WERI-Rb-1 (cell line): ENCODE measurements around the gene LOXL1.
A peak's percentile ranks its signal among the peaks of the same experiment; 100 is the strongest.
"Not testable (repeated sequence)": the region's sequence is repeated elsewhere in the genome, so short reads cannot be mapped to it uniquely, and the experiment has no call there.

Experiments used
- DNase-seq: peaks from one replicate; pipeline ENCODE4 v3.0.0-alpha.2; 2020
- H3K27ac ChIP-seq: fragments of 250-450 bp; sonication (Bioruptor Pico); 2 replicates; pipeline ENCODE4 v1.5.1; 2020; ENCODE audit warnings: mild to moderate bottlenecking, moderate library complexity
- H3K27me3 ChIP-seq: fragments of 250-450 bp; sonication (Bioruptor Pico); 2 replicates; pipeline ENCODE4 v1.5.1; 2021; ENCODE audit warnings: mild to moderate bottlenecking, low read depth, moderate library complexity; ENCODE audit not compliant: insufficient read depth, severe bottlenecking
- H3K36me3 ChIP-seq: fragments of 250-450 bp; sonication (Bioruptor Pico); 2 replicates; pipeline ENCODE4 v1.5.1; 2020; ENCODE audit warnings: mild to moderate bottlenecking, moderate library complexity
- H3K4me3 ChIP-seq: 2 replicates; pipeline ENCODE4 v1.5.1; 2011; ENCODE audit warnings: low read depth, mild to moderate bottlenecking, control low read depth, low read length
- H3K9me3 ChIP-seq: fragments of 250-450 bp; sonication (Bioruptor Pico); 2 replicates; pipeline ENCODE4 v1.5.1; 2021; ENCODE audit warnings: mild to moderate bottlenecking, moderate library complexity; ENCODE audit not compliant: severe bottlenecking
- CTCF ChIP-seq: IDR thresholded peaks from 2 replicates; pipeline ENCODE4 v1.5.1; 2011; ENCODE audit warnings: low read depth, mild to moderate bottlenecking, control low read depth, inconsistent platforms, low read length

The LOXL1 gene

GRCh38 chr15:73937296-73937695 lies 11.0 kb downstream of the LOXL1 start:
- Histone ChIP-seq H3K27ac (peak overlapping the region; percentile 90), H3K9me3 (no peaks in the 10 kb centered on the region), H3K27me3 (no peaks in the 10 kb centered on the region), H3K36me3 (peaks cover 28% of the 10 kb centered on the region), H3K4me3 (no peak overlapping the region)
- no peak for DNase-seq
- TF ChIP-seq CTCF: no peak

- no peak for TF ChIP-seq CTCF
- Histone ChIP-seq H3K27ac (peak overlapping the region; percentile 90), H3K4me3 (no peak overlapping the region)
These were observed 11.5 kb downstream of the LOXL1 start for GRCh38 chr15:73937726-73938125.

GRCh38 chr15:73938516-73938915 lies 12.3 kb downstream of the LOXL1 start:
- H3K9me3 ChIP-seq, H3K27me3 ChIP-seq, DNase-seq, H3K4me3 ChIP-seq: not testable (repeated sequence)
- Histone ChIP-seq H3K27ac (peak overlapping the region; percentile 95), H3K36me3 (peaks cover 30% of the 10 kb centered on the region)

More at GRCh38 chr15:73937726-73938125, 11.5 kb downstream of the LOXL1 start:
- H3K36me3 ChIP-seq: peaks cover 27% of the 10 kb centered on the region
- H3K27me3 ChIP-seq: no peaks in the 10 kb centered on the region
- H3K9me3 ChIP-seq: no peaks in the 10 kb centered on the region
- DNase-seq: no peak

GRCh38 chr15:73939138-73939537 lies 12.9 kb downstream of the LOXL1 start:
- H3K27me3 ChIP-seq: no peaks in the 10 kb centered on the region
- DNase-seq: no peak
- no peak overlapping the region for H3K4me3 ChIP-seq
- H3K36me3 ChIP-seq: peaks cover 30% of the 10 kb centered on the region
- no peaks in the 10 kb centered on the region for H3K9me3 ChIP-seq
- peak overlapping the region; percentile 95 for H3K27ac ChIP-seq
- no peak for TF ChIP-seq CTCF

- H3K9me3 ChIP-seq: no peaks in the 10 kb centered on the region
- 0 out of 2 replicates have a peak overlapping the region, but pooled peaks have one; percentile 5 for H3K4me3 ChIP-seq
- peak; percentile 78 for DNase-seq
- no peaks in the 10 kb centered on the region for H3K27me3 ChIP-seq
- H3K27ac ChIP-seq: peak overlapping the region; percentile 95
- no peak for TF ChIP-seq CTCF
- peaks cover 34% of the 10 kb centered on the region for H3K36me3 ChIP-seq
These were observed 14.1 kb downstream of the LOXL1 start for GRCh38 chr15:73940061-73940981.

- Histone ChIP-seq H3K4me3 (no peak overlapping the region), H3K27me3 (no peaks in the 10 kb centered on the region)
- DNase-seq: no peak
These were observed 14.8 kb downstream of the LOXL1 start for GRCh38 chr15:73941044-73941443.

More at GRCh38 chr15:73941044-73941443, 14.8 kb downstream of the LOXL1 start:
- H3K36me3 ChIP-seq: peaks cover 36% of the 10 kb centered on the region
- H3K27ac ChIP-seq: peak overlapping the region; percentile 95
- H3K9me3 ChIP-seq: no peaks in the 10 kb centered on the region
- TF ChIP-seq CTCF: no peak
